PC-3 (cell line): ENCODE data around the gene LTBP1. TPM values are rescaled to one million over a fixed set of nuclear protein-coding genes. Genes with fewer than 3 reads are reported as not detected.

ENCODE experiments used
- ATAC-seq: fragments of 200-7000 bp; cut with Tn5 transposase; 2 replicates; pipeline ENCODE4 v1.9.1; 2020; ENCODE audit warnings: mild to moderate bottlenecking, moderate library complexity
- BruUV-seq: library from RNA; stranded (reverse); fragments of 400-500 nt; replicated peaks from 2 replicates; lab custom pipeline; 2021; lab: Mats Ljungman, UMichigan
- CTCF ChIA-PET: fragments of 300-600 bp; sonication (Branson Sonifier 250); formaldehyde crosslinking; loops from one replicate; lab custom pipeline; 2022; ENCODE audit warnings: antibody characterized with exemption; lab: Charles Lee
- POLR2A ChIA-PET: fragments of 300-600 bp; sonication (Branson Sonifier 250); formaldehyde crosslinking; loops from one replicate; lab custom pipeline; 2022; ENCODE audit warnings: antibody characterized with exemption; ENCODE audit not compliant: unreplicated experiment; lab: Charles Lee
- DNase-seq: peaks from one replicate; pipeline ENCODE4 v3.0.0-alpha.2; 2015
- H2AFZ ChIP-seq: fragments of 300-600 bp; sonication (generic); 2 replicates; pipeline ENCODE4 v1.6.0; 2016; ENCODE audit warnings: antibody characterized with exemption, low read length
- H3F3A ChIP-seq: fragments of 300-600 bp; sonication (generic); one replicate; pipeline ENCODE4 v1.6.0; 2017; ENCODE audit warnings: antibody characterized with exemption, low read length, control low read depth, mild to moderate bottlenecking; ENCODE audit not compliant: unreplicated experiment
- H3K27ac ChIP-seq: fragments of 300-600 bp; sonication (generic); 2 replicates; pipeline ENCODE4 v1.5.1; 2016; ENCODE audit warnings: mild to moderate bottlenecking, low read length
- H3K27me3 ChIP-seq: fragments of 300-600 bp; sonication (generic); 2 replicates; pipeline ENCODE4 v1.6.1; 2016; ENCODE audit warnings: low read length, mixed read lengths
- H3K36me3 ChIP-seq: fragments of 300-600 bp; sonication (generic); 2 replicates; pipeline ENCODE4 v1.6.1; 2016; ENCODE audit warnings: low read depth, mixed run types, low read length, mixed read lengths
- H3K4me1 ChIP-seq: fragments of 300-600 bp; sonication (generic); 2 replicates; pipeline ENCODE4 v1.5.1; 2016; ENCODE audit warnings: low read length; ENCODE audit not compliant: insufficient read depth
- H3K4me2 ChIP-seq: fragments of 300-600 bp; sonication (generic); 2 replicates; pipeline ENCODE4 v1.6.0; 2016; ENCODE audit warnings: low read length
- H3K4me3 ChIP-seq: fragments of 300-600 bp; sonication (generic); 2 replicates; pipeline ENCODE4 v1.5.1; 2016; ENCODE audit warnings: mild to moderate bottlenecking, low read length, mixed read lengths
- H3K79me2 ChIP-seq: fragments of 300-600 bp; sonication (generic); 2 replicates; pipeline ENCODE4 v1.6.1; 2017; ENCODE audit warnings: low read length, mixed read lengths
- H3K9ac ChIP-seq: fragments of 300-600 bp; sonication (generic); 2 replicates; pipeline ENCODE4 v1.6.0; 2016; ENCODE audit warnings: mild to moderate bottlenecking, low read length
- H3K9me2 ChIP-seq: fragments of 300-600 bp; sonication (generic); replicated peaks from 2 replicates; pipeline ENCODE4 v1.6.1; 2016; ENCODE audit warnings: mixed run types, low read length, mixed read lengths
- H3K9me3 ChIP-seq: fragments of 300-600 bp; sonication (generic); 2 replicates; pipeline ENCODE4 v1.6.1; 2016; ENCODE audit warnings: low read length, mixed read lengths
- H4K20me1 ChIP-seq: fragments of 300-600 bp; sonication (generic); 2 replicates; pipeline ENCODE4 v1.6.1; 2016; ENCODE audit warnings: low read length, mixed read lengths
- CTCF ChIP-seq: fragments of 300-600 bp; sonication (generic); conservative IDR thresholded peaks from 2 replicates; pipeline ENCODE4 v1.5.1; 2017; ENCODE audit warnings: antibody characterized with exemption, low read depth, mild to moderate bottlenecking, low read length
- EZH2 ChIP-seq: fragments of 300-600 bp; sonication (generic); IDR thresholded peaks from one replicate; pipeline ENCODE4 v1.6.1; 2017; ENCODE audit warnings: antibody characterized with exemption, mild to moderate bottlenecking, low read length; ENCODE audit not compliant: unreplicated experiment
- EZH2phosphoT487 ChIP-seq: fragments of 300-600 bp; sonication (generic); IDR thresholded peaks from 2 replicates; pipeline ENCODE4 v1.6.1; 2018; ENCODE audit warnings: mild to moderate bottlenecking, antibody characterized with exemption, low read length, borderline replicate concordance
- intact Hi-C: fragments of 100-400 bp; cut with micrococcal nuclease; formaldehyde crosslinking; loops from 2 replicates; pipeline ENCODE4 v1.9.0; 2023
- total RNA-seq: library from RNA; depleted of rRNA; stranded (reverse); fragments of >200 nt; gene quantifications from 2 replicates; pipeline ENCODE4 v1.2.3, GENCODE V29; 2014

LTBP1 gene
- total RNA-seq, 1 experiment from 2014 or later = 45.9 TPM

DNA sequence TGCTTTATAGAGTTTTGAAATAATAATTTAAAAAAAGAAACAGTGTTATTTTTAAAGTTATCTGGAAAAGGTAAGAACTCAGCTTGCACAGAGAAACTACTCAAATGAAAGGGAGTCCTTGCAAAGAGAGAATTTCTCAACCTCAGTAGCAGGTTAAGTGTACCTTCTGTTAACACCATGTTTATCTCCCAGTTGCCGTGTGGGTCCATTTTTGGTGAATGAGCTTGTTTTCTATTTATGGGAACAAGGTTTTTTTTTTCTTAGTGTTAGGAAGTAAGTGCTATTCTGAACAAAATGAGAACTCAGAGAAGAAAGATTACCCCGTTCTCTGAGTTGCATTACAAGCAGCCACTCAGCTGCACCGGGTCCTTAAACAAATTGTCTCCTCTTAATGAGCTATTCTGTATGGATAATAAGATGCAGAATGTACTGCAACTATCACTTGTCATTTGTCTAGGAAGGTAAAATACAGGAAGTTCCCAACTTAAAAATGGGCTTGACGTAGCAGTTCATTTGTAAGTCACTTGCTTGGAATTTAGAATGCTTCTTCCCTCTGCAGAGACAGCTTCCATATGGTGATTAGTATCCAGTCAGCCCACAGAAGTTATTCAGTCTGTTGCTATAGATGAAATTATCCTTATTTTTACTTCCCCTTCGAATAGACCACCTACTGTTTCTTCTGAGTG lies 74.9 kb downstream of the LTBP1 start:
- Histone ChIP-seq H3K4me1 (peaks cover 35% of the 10 kb centered on the region), H3K9me2 (no peaks in the 10 kb centered on the region), H2AFZ (no peak overlapping the region), H3K36me3 (no peaks in the 10 kb centered on the region), H3K9ac (no peak overlapping the region), H4K20me1 (no peaks in the 10 kb centered on the region), H3K27ac (no peak overlapping the region), H3F3A (peaks cover 15% of the 10 kb centered on the region), H3K79me2 (no peaks in the 10 kb centered on the region), H3K27me3 (no peaks in the 10 kb centered on the region), H3K4me2 (no peak overlapping the region), H3K4me3 (no peak overlapping the region), H3K9me3 (no peaks in the 10 kb centered on the region)
- no TSS peak for BruUV-seq
- DNase-seq = no peak
- intact Hi-C loops = loop anchor here (2.0 kb wide), 1 partner anchor 75 kb away; the partner anchor contains the start of gene LTBP1
- no peak for TF ChIP-seq EZH2
- no peak for TF ChIP-seq EZH2phosphoT487
- TF ChIP-seq CTCF = no peak
- ChIA-PET POLR2A (no interaction called here), CTCF (no interaction called here)
- ATAC-seq = no peak

GRCh38 chr2:33022395-33022985 lies 75.7 kb downstream of the LTBP1 start:
- Histone ChIP-seq H3K36me3 (no peaks in the 10 kb centered on the region), H3K4me1 (peaks cover 35% of the 10 kb centered on the region), H4K20me1 (no peaks in the 10 kb centered on the region), H2AFZ (no peak overlapping the region), H3K9ac (no peak overlapping the region), H3K79me2 (no peaks in the 10 kb centered on the region), H3F3A (peaks cover 15% of the 10 kb centered on the region), H3K9me2 (no peaks in the 10 kb centered on the region), H3K4me3 (no peak overlapping the region), H3K4me2 (peak overlapping the region; percentile 30), H3K27me3 (no peaks in the 10 kb centered on the region), H3K9me3 (no peaks in the 10 kb centered on the region), H3K27ac (peak overlapping the region; percentile 62)
- ChIA-PET POLR2A (interaction anchor here (0.6 kb wide), 1 partner anchor 45 kb away, joined by 3 read pairs; no protein-coding TSS in a partner anchor), CTCF (interaction anchor here (1.0 to 1.4 kb wide), 2 partner anchors 10 to 75 kb away, joined by 3 to 5 read pairs; no protein-coding TSS in a partner anchor)
- no peak for TF ChIP-seq EZH2
- TF ChIP-seq EZH2phosphoT487 = no peak
- no peak for TF ChIP-seq CTCF
- no TSS peak for BruUV-seq
- intact Hi-C loops = loop anchor here (2.0 kb wide), 1 partner anchor 76 kb away; the partner anchor contains the start of gene LTBP1
- no peak for ATAC-seq
- no peak for DNase-seq
